WTC11 (cell line): ENCODE data around the gene EMD. TPM values are rescaled to one million over a fixed set of nuclear protein-coding genes. Genes with fewer than 3 reads are reported as not detected.

Experiments
- ATAC-seq: fragments of 200-7000 bp; cut with Tn5 transposase; 2 replicates; pipeline ENCODE4 v1.10.0; 2021; ENCODE audit warnings: mild to moderate bottlenecking, moderate library complexity
- CTCF ChIA-PET: fragments of 300-600 bp; sonication (Branson Sonifier 250); formaldehyde crosslinking; loops from one replicate; lab custom pipeline; 2021; ENCODE audit warnings: antibody characterized with exemption; lab: Charles Lee
- POLR2A ChIA-PET: fragments of 350-600 bp; sonication (Branson Sonifier 250); formaldehyde crosslinking; loops from one replicate; lab custom pipeline; 2021; ENCODE audit warnings: antibody characterized with exemption; lab: Charles Lee
- DNase-seq: peaks from one replicate; pipeline ENCODE4 v3.0.0; 2021; ENCODE audit warnings: low spot score
- H3K27ac Mint-ChIP-seq: 2 replicates; pipeline ENCODE4 v1.8.0; 2021; ENCODE audit warnings: mixed read lengths
- H3K27me3 Mint-ChIP-seq: 2 replicates; pipeline ENCODE4 v1.8.0; 2021; ENCODE audit warnings: low read depth, mild to moderate bottlenecking, moderate library complexity, mixed read lengths
- H3K36me3 Mint-ChIP-seq: 2 replicates; pipeline ENCODE4 v1.8.0; 2021; ENCODE audit warnings: mixed read lengths
- H3K4me1 Mint-ChIP-seq: 2 replicates; pipeline ENCODE4 v1.8.0; 2022; ENCODE audit warnings: mixed read lengths
- H3K4me3 Mint-ChIP-seq: 2 replicates; pipeline ENCODE4 v1.8.0; 2021; ENCODE audit warnings: mild to moderate bottlenecking, moderate library complexity, mixed read lengths
- H3K9me3 Mint-ChIP-seq: 2 replicates; pipeline ENCODE4 v1.8.0; 2021; ENCODE audit warnings: mixed read lengths
- GABPB1 ChIP-seq: sonication (generic); formaldehyde crosslinking; IDR thresholded peaks from 2 replicates; pipeline ENCODE4 v1.8.1; 2023; ENCODE audit warnings: mild to moderate bottlenecking, missing genetic modification reagents
- GTF2I ChIP-seq: fragments of 250-450 bp; sonication (Bioruptor Pico); conservative IDR thresholded peaks from 2 replicates; pipeline ENCODE4 v1.4.0; 2021; ENCODE audit warnings: mild to moderate bottlenecking
- JUN ChIP-seq: sonication (generic); formaldehyde crosslinking; IDR thresholded peaks from 2 replicates; pipeline ENCODE4 v1.8.0; 2023; ENCODE audit warnings: mild to moderate bottlenecking, missing genetic modification reagents
- MXD4 ChIP-seq: fragments of 250-450 bp; sonication (Bioruptor Pico); IDR thresholded peaks from 2 replicates; pipeline ENCODE4 v1.8.0; 2021; ENCODE audit warnings: mild to moderate bottlenecking, moderate library complexity, borderline replicate concordance
- NR3C1 ChIP-seq: sonication (generic); formaldehyde crosslinking; conservative IDR thresholded peaks from 2 replicates; pipeline ENCODE4 v1.8.1; 2023; ENCODE audit warnings: low read depth, mild to moderate bottlenecking, missing genetic modification reagents
- OVOL2 ChIP-seq: fragments of 250-450 bp; sonication (Bioruptor Pico); IDR thresholded peaks from 2 replicates; pipeline ENCODE4 v1.9.0; 2021; ENCODE audit warnings: mild to moderate bottlenecking, borderline replicate concordance
- RORB ChIP-seq: fragments of 250-450 bp; sonication (Bioruptor Pico); IDR thresholded peaks from 2 replicates; pipeline ENCODE4 v1.9.0; 2021; ENCODE audit warnings: mild to moderate bottlenecking
- SP1 ChIP-seq: sonication (generic); formaldehyde crosslinking; conservative IDR thresholded peaks from 2 replicates; pipeline ENCODE4 v1.8.1; 2022; ENCODE audit warnings: missing genetic modification reagents
- TCF7 ChIP-seq: sonication (generic); formaldehyde crosslinking; IDR thresholded peaks from 2 replicates; pipeline ENCODE4 v1.8.0; 2022; ENCODE audit warnings: mild to moderate bottlenecking, low read depth, missing genetic modification reagents, moderate library complexity
- TEAD1 ChIP-seq: sonication (generic); formaldehyde crosslinking; IDR thresholded peaks from 2 replicates; pipeline ENCODE4 v1.8.0; 2022; ENCODE audit warnings: mild to moderate bottlenecking, missing genetic modification reagents
- TP53 ChIP-seq: sonication (generic); formaldehyde crosslinking; IDR thresholded peaks from 2 replicates; pipeline ENCODE4 v1.8.1; 2023; ENCODE audit warnings: mild to moderate bottlenecking, missing genetic modification reagents
- ZNF396 ChIP-seq: fragments of 250-450 bp; sonication (Bioruptor Pico); IDR thresholded peaks from 2 replicates; pipeline ENCODE4 v1.8.0; 2021; ENCODE audit warnings: mild to moderate bottlenecking, moderate library complexity, borderline replicate concordance
- total RNA-seq: library from RNA; stranded (reverse); gene quantifications from 3 replicates; pipeline ENCODE4 v1.2.3, GENCODE V29; 2021
- TF ChIP-seq, protein P1 (sequence below): fragments of 250-450 bp; sonication (Bioruptor Pico); conservative IDR thresholded peaks from 2 replicates; pipeline ENCODE4 v1.9.0; 2021; ENCODE audit warnings: mild to moderate bottlenecking
- TF ChIP-seq, protein P2 (sequence below): sonication (generic); formaldehyde crosslinking; IDR thresholded peaks from 2 replicates; pipeline ENCODE4 v1.8.0; 2022; ENCODE audit warnings: mild to moderate bottlenecking, missing genetic modification reagents
- TF ChIP-seq, protein P3 (sequence below): sonication (generic); formaldehyde crosslinking; IDR thresholded peaks from 2 replicates; pipeline ENCODE4 v1.8.0; 2023; ENCODE audit warnings: mild to moderate bottlenecking, missing genetic modification reagents
- TF ChIP-seq, protein P4 (sequence below): sonication (generic); formaldehyde crosslinking; IDR thresholded peaks from 2 replicates; pipeline ENCODE4 v1.8.1; 2022; ENCODE audit warnings: mild to moderate bottlenecking, moderate library complexity, missing genetic modification reagents
- TF ChIP-seq, protein P5 (sequence below): sonication (generic); formaldehyde crosslinking; IDR thresholded peaks from 2 replicates; pipeline ENCODE4 v1.8.0; 2023; ENCODE audit warnings: missing genetic modification reagents, mild to moderate bottlenecking, borderline replicate concordance
- TF ChIP-seq, protein P6 (sequence below): sonication (generic); formaldehyde crosslinking; IDR thresholded peaks from 2 replicates; pipeline ENCODE4 v1.8.1; 2023; ENCODE audit warnings: mild to moderate bottlenecking, missing genetic modification reagents
- TF ChIP-seq, protein P7 (sequence below): sonication (generic); formaldehyde crosslinking; IDR thresholded peaks from 2 replicates; pipeline ENCODE4 v1.8.0; 2023; ENCODE audit warnings: missing genetic modification reagents

Gene EMD
- total RNA-seq, 1 experiment from 2014 or later: 78.3 TPM

DNA sequence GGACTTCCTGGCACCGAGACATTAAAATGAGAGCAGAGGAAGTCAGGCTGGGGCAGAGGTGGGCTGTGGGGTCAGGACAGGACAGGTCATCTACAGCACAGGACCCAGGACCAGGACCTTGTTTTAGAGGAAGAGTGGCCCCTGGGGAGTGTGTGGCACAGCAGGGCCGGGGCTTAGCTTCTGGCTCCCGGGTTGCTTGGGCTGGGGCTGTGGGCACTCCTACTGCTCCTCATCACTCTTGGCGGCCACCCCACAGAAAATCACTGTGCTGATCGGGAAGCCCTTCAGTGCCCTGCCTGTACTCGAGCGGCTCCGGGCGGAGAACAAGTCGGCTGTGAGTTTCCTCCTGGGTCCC is 41.3 kb downstream of the EMD start (continued):
- TF ChIP-seq, protein P1, sequence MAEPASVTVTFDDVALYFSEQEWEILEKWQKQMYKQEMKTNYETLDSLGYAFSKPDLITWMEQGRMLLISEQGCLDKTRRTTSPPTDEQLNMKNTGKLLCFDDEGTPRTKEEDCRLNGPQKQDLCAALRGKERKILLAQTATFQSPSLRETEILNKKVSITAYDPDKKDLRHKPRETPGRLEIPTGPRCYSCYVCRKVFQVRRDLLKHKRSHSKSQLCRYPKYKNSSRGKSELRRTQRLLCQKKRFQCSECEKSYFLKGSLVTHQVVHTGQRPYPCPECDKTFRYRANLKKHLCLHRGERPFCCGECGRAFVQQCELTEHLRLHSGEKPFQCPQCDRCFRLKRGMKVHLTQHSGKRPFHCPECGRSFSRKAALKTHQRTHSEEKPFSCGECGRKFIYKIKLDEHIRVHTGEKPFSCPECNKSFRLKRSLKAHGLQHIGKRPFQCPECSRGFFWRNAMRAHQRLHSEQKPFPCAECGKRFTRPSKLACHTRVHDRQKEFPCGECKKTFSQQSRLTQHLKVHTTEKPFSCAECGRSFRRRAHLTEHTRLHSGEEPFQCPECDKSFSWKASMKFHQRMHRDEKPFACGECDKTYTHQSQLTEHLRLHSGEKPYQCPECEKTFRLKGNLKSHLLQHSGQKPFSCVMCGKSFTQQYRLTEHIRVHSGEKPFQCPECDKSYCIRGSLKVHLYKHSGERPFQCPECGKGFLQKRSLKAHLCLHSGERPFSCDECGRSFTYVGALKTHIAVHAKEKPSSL (CRISPR knock-in tag): no peak
- TF ChIP-seq TCF7 (CRISPR knock-in tag): no peak
- TF ChIP-seq GABPB1 (CRISPR knock-in tag): no peak

DNA sequence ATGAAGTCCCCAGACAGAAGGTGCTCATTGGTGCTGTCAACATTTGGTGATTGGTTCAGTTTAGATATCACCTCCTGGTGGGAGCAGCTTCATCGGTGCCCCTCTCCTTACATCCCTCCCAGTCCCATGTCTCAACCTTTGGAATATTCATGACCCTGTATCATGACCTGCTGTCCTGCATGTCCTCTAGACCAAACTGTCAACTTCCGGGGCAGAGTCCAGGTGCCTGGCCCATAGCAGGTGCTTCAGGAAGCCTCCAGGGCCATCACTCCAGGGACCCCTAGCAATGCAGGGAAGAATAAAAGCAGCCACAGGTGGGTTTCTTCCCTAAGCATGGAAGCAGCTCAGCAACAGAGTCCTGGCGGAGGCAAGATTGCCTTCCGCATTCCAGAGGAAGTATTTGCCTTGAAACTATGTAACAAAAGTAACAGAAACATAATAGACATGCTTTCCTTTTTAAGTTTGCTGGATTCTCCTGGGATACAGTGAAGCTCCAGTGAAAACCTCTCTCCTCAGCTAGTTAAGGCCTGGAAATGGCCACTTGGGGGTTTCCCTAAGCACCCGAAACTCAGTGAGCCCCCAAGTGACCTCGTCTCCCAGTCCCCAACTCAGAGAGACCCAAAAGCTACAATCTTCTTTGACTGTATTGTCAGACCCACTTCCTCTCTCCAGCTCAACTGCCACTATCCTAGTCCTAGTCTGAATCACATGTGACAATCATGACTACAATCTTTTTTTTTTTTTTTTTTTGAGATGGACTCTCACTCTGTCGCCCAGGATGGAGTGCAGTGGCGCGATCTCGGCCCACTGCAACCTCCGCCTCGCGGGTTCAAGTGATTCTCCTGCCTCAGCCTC is 48.0 kb downstream of the EMD start:
- no peaks in the 10 kb centered on the region for H3K27me3 Mint-ChIP-seq
- peaks cover 3% of the 10 kb centered on the region; the same call in 1 of the 2 replicates for H3K36me3 Mint-ChIP-seq
- ChIA-PET POLR2A (no interaction called here), CTCF (interaction anchor here (0.7 to 2.6 kb wide), 2 partner anchors 54 to 63 kb away, joined by 3 to 10 read pairs; partner anchors contain the start of gene SLC10A3)
- no peaks in the 10 kb centered on the region for H3K9me3 Mint-ChIP-seq
- DNase-seq: no peak
- H3K4me1 Mint-ChIP-seq: peaks cover 17% of the 10 kb centered on the region
- no peak overlapping the region for H3K27ac Mint-ChIP-seq
- ATAC-seq: no peak
- H3K4me3 Mint-ChIP-seq: no peak overlapping the region; the same call in none of the 2 replicates
- no peak for TF ChIP-seq TP53
- no peak for TF ChIP-seq OVOL2 (CRISPR knock-in tag)
- TF ChIP-seq NR3C1 (CRISPR knock-in tag): no peak
- TF ChIP-seq, protein P2, sequence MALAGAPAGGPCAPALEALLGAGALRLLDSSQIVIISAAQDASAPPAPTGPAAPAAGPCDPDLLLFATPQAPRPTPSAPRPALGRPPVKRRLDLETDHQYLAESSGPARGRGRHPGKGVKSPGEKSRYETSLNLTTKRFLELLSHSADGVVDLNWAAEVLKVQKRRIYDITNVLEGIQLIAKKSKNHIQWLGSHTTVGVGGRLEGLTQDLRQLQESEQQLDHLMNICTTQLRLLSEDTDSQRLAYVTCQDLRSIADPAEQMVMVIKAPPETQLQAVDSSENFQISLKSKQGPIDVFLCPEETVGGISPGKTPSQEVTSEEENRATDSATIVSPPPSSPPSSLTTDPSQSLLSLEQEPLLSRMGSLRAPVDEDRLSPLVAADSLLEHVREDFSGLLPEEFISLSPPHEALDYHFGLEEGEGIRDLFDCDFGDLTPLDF (CRISPR knock-in tag): no peak
- TF ChIP-seq, protein P3, sequence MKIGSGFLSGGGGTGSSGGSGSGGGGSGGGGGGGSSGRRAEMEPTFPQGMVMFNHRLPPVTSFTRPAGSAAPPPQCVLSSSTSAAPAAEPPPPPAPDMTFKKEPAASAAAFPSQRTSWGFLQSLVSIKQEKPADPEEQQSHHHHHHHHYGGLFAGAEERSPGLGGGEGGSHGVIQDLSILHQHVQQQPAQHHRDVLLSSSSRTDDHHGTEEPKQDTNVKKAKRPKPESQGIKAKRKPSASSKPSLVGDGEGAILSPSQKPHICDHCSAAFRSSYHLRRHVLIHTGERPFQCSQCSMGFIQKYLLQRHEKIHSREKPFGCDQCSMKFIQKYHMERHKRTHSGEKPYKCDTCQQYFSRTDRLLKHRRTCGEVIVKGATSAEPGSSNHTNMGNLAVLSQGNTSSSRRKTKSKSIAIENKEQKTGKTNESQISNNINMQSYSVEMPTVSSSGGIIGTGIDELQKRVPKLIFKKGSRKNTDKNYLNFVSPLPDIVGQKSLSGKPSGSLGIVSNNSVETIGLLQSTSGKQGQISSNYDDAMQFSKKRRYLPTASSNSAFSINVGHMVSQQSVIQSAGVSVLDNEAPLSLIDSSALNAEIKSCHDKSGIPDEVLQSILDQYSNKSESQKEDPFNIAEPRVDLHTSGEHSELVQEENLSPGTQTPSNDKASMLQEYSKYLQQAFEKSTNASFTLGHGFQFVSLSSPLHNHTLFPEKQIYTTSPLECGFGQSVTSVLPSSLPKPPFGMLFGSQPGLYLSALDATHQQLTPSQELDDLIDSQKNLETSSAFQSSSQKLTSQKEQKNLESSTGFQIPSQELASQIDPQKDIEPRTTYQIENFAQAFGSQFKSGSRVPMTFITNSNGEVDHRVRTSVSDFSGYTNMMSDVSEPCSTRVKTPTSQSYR (CRISPR knock-in tag): no peak
- TF ChIP-seq GTF2I: no peak
- TF ChIP-seq RORB: no peak
- TF ChIP-seq JUN (CRISPR knock-in tag): no peak
- TF ChIP-seq, protein P4, sequence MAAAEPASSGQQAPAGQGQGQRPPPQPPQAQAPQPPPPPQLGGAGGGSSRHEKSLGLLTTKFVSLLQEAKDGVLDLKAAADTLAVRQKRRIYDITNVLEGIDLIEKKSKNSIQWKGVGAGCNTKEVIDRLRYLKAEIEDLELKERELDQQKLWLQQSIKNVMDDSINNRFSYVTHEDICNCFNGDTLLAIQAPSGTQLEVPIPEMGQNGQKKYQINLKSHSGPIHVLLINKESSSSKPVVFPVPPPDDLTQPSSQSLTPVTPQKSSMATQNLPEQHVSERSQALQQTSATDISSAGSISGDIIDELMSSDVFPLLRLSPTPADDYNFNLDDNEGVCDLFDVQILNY (CRISPR knock-in tag): no peak
- no peak for TF ChIP-seq MXD4 (CRISPR knock-in tag)
- TF ChIP-seq, protein P5, sequence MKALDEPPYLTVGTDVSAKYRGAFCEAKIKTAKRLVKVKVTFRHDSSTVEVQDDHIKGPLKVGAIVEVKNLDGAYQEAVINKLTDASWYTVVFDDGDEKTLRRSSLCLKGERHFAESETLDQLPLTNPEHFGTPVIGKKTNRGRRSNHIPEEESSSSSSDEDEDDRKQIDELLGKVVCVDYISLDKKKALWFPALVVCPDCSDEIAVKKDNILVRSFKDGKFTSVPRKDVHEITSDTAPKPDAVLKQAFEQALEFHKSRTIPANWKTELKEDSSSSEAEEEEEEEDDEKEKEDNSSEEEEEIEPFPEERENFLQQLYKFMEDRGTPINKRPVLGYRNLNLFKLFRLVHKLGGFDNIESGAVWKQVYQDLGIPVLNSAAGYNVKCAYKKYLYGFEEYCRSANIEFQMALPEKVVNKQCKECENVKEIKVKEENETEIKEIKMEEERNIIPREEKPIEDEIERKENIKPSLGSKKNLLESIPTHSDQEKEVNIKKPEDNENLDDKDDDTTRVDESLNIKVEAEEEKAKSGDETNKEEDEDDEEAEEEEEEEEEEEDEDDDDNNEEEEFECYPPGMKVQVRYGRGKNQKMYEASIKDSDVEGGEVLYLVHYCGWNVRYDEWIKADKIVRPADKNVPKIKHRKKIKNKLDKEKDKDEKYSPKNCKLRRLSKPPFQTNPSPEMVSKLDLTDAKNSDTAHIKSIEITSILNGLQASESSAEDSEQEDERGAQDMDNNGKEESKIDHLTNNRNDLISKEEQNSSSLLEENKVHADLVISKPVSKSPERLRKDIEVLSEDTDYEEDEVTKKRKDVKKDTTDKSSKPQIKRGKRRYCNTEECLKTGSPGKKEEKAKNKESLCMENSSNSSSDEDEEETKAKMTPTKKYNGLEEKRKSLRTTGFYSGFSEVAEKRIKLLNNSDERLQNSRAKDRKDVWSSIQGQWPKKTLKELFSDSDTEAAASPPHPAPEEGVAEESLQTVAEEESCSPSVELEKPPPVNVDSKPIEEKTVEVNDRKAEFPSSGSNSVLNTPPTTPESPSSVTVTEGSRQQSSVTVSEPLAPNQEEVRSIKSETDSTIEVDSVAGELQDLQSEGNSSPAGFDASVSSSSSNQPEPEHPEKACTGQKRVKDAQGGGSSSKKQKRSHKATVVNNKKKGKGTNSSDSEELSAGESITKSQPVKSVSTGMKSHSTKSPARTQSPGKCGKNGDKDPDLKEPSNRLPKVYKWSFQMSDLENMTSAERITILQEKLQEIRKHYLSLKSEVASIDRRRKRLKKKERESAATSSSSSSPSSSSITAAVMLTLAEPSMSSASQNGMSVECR (CRISPR knock-in tag): no peak
- TF ChIP-seq ZNF396: no peak
- no peak for TF ChIP-seq TEAD1 (CRISPR knock-in tag)
- TF ChIP-seq, protein P6, sequence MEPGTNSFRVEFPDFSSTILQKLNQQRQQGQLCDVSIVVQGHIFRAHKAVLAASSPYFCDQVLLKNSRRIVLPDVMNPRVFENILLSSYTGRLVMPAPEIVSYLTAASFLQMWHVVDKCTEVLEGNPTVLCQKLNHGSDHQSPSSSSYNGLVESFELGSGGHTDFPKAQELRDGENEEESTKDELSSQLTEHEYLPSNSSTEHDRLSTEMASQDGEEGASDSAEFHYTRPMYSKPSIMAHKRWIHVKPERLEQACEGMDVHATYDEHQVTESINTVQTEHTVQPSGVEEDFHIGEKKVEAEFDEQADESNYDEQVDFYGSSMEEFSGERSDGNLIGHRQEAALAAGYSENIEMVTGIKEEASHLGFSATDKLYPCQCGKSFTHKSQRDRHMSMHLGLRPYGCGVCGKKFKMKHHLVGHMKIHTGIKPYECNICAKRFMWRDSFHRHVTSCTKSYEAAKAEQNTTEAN: no peak
- no peak for TF ChIP-seq SP1 (CRISPR knock-in tag)
- TF ChIP-seq, protein P7, sequence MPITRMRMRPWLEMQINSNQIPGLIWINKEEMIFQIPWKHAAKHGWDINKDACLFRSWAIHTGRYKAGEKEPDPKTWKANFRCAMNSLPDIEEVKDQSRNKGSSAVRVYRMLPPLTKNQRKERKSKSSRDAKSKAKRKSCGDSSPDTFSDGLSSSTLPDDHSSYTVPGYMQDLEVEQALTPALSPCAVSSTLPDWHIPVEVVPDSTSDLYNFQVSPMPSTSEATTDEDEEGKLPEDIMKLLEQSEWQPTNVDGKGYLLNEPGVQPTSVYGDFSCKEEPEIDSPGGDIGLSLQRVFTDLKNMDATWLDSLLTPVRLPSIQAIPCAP (CRISPR knock-in tag): no peak
- no peak for TF ChIP-seq GABPB1 (CRISPR knock-in tag)
